Measurements from ENCODE around the gene COMMD1.
"Not testable (repeated sequence)": the region's sequence is repeated elsewhere in the genome, so short reads cannot be mapped to it uniquely, and the experiment has no call there.

The COMMD1 gene

DNA sequence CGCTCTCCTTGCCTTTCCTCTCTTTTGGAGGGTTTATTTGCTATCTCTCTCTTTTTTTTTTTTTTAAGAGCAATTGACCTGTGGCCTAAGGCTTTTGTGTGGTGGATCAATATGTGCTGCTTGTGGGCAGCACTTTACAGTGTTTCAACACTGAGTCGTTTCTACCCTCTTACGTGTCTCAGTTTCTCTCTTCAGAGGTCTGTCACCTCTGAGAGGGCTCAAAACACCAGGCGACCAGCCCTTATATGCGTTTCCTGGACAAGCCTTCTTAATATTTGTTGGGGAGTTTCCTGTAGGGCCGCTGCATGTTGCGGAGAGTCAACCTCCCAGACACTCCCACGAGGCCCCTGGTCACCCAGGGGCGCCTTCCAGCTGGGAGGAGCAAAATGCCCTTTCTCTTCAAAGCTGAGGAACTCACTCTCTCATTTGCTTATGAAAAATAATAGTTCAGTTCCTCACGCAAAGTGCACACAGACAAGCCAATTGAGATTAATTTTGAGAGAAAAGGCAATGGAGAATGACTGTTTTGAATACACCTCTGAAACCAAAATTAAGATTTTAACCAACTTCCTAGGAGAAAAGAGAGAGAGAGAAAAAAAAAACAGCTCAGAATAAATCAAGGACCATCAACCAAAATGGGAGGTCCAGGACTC, 194.2 kb downstream of the COMMD1 start:
- H3K4me1 ChIP-seq (ENCODE audit: insufficient read depth, low read length) = peaks cover 17% of the 10 kb centered on the region
- H3K4me3 ChIP-seq (ENCODE audit: low read length) = no peak overlapping the region
- H3K9me3 ChIP-seq (ENCODE audit: low read length) = no peaks in the 10 kb centered on the region
- no peaks in the 10 kb centered on the region for H3K27me3 ChIP-seq (ENCODE audit: insufficient read depth, low read length)
- no peak overlapping the region for H2AFZ ChIP-seq (ENCODE audit: low read depth, low read length)
- no peaks in the 10 kb centered on the region for H3K36me3 ChIP-seq (ENCODE audit: insufficient read depth, low read length)

DNA sequence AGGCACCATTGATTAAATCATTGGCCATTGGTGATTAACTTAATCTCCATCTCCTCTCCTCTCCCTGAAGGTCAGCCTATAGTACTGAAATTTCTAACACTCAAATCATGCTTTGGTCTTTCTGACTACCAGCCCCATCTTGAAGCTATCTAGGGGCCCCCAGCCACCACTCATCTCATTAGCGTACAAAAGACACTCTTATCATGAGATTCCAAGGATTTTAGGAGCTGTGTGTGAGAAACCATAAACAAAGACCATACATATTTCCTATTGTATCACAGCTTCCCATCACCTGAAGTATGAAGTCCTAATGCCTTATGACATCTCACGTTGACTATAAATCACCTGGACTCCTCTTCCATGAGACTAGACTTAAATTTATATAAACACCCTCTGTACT, 196.4 kb downstream of the COMMD1 start:
- no peak overlapping the region for H3K4me3 ChIP-seq (ENCODE audit: low read length)

DNA sequence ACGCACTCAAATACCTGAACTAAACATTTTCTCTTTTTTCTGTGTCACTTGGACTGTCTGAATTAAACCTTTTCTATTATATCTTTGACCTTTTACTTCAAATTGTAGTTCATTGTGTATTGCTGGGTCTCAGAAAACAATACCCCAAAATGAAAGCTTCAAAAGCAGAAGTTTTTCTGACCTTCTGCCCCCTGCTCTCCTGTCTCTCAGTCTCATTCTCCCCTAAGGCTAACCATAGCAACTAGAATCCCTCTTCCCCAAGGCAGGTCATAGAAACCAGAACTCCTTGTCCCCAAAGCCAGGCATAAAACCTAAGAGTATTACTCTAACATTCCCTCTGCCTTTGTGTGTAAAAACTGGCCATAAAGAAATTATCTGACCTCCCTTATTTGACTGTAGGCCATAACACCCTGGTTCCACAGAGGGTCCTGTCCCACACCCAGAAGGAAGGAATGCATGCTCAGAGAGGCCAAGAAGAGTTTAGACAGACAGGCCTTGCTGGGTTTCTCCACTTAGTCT, 197.0 kb downstream of the COMMD1 start:
- H3K4me1 ChIP-seq (ENCODE audit: insufficient read depth, low read length) = peaks cover 17% of the 10 kb centered on the region
- H2AFZ ChIP-seq (ENCODE audit: low read depth, low read length) = no peak overlapping the region
- H3K27me3 ChIP-seq (ENCODE audit: insufficient read depth, low read length) = no peaks in the 10 kb centered on the region
- H3K36me3 ChIP-seq (ENCODE audit: insufficient read depth, low read length) = no peaks in the 10 kb centered on the region
- no peaks in the 10 kb centered on the region for H3K9me3 ChIP-seq (ENCODE audit: low read length)
- H3K4me3 ChIP-seq (ENCODE audit: low read length) = no peak overlapping the region

More for the DNA sequence above, 196.4 kb downstream of the COMMD1 start:
- no peak overlapping the region for H2AFZ ChIP-seq (ENCODE audit: low read depth, low read length)
- H3K9me3 ChIP-seq (ENCODE audit: low read length) = no peaks in the 10 kb centered on the region
- peaks cover 17% of the 10 kb centered on the region for H3K4me1 ChIP-seq (ENCODE audit: insufficient read depth, low read length)
- H3K27me3 ChIP-seq (ENCODE audit: insufficient read depth, low read length) = no peaks in the 10 kb centered on the region
- no peaks in the 10 kb centered on the region for H3K36me3 ChIP-seq (ENCODE audit: insufficient read depth, low read length)

GRCh38 chr2:62109554-62109953, 204.1 kb downstream of the COMMD1 start:
- H3K27me3 ChIP-seq (ENCODE audit: insufficient read depth, low read length) = no peaks in the 10 kb centered on the region
- no peak overlapping the region for H3K4me3 ChIP-seq (ENCODE audit: low read length)
- H3K9me3 ChIP-seq (ENCODE audit: low read length) = no peaks in the 10 kb centered on the region
- H3K36me3 ChIP-seq (ENCODE audit: insufficient read depth, low read length) = no peaks in the 10 kb centered on the region
- H3K4me1 ChIP-seq (ENCODE audit: insufficient read depth, low read length) = peaks cover 5% of the 10 kb centered on the region
- H2AFZ ChIP-seq (ENCODE audit: low read depth, low read length) = no peak overlapping the region

GRCh38 chr2:62110415-62111025, 205.0 kb downstream of the COMMD1 start:
- Histone ChIP-seq H3K27me3 (ENCODE audit: insufficient read depth, low read length) (no peaks in the 10 kb centered on the region), H3K9me3 (ENCODE audit: low read length) (no peaks in the 10 kb centered on the region), H3K4me1 (ENCODE audit: insufficient read depth, low read length) (peaks cover 5% of the 10 kb centered on the region), H3K4me3 (ENCODE audit: low read length) (no peak overlapping the region), H3K36me3 (ENCODE audit: insufficient read depth, low read length) (no peaks in the 10 kb centered on the region), H2AFZ (ENCODE audit: low read depth, low read length) (no peak overlapping the region)

DNA sequence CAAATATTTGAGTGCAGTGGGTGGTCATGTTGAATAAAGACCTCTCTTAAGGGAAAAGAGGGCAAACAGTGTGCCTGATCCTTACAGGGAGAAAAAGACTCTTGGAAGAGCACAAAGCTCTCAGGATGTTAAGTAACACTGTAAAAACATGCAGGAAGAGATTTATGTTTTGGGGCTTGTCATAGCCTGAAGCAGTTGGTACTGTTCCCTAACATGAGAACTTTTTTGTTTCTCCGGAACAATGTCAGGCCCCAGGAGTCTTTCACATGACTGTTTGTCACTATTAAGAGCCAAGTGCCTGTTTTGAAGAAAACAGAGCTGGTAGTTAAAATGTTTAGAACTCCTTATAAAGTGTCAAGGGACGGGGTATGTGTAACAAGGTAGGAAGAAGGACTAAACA, 206.7 kb downstream of the COMMD1 start:
- no peaks in the 10 kb centered on the region for H3K27me3 ChIP-seq (ENCODE audit: insufficient read depth, low read length)
- H3K4me3 ChIP-seq (ENCODE audit: low read length) = no peak overlapping the region
- H3K36me3 ChIP-seq (ENCODE audit: insufficient read depth, low read length) = no peaks in the 10 kb centered on the region
- H3K9me3 ChIP-seq (ENCODE audit: low read length) = no peaks in the 10 kb centered on the region
- H2AFZ ChIP-seq (ENCODE audit: low read depth, low read length) = no peak overlapping the region
- peaks cover 5% of the 10 kb centered on the region for H3K4me1 ChIP-seq (ENCODE audit: insufficient read depth, low read length)

DNA sequence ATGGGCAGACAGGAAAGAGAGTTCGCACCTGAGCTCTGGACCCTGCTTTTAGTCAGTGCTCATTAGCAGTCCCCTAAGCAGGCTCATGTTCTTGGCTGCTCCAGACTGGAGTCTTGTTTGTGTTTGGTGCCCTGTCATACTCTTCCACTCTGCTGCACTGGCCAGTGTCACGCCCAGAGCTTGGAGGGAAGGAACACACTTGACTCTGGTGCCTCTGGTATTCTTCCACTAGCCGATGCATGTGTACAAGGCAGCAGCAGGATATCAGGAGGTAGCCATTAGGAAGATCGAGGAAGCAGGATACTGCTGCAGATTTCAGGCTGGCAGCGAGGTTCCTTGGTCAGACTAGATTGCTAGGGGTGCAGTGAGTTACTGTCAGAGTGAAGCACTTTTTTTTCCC, 209.1 kb downstream of the COMMD1 start:
- Histone ChIP-seq H2AFZ (ENCODE audit: low read depth, low read length) (no peak overlapping the region), H3K9me3 (ENCODE audit: low read length) (no peaks in the 10 kb centered on the region), H3K4me3 (ENCODE audit: low read length) (no peak overlapping the region), H3K27me3 (ENCODE audit: insufficient read depth, low read length) (no peaks in the 10 kb centered on the region), H3K36me3 (ENCODE audit: insufficient read depth, low read length) (no peaks in the 10 kb centered on the region), H3K4me1 (ENCODE audit: insufficient read depth, low read length) (peaks cover 14% of the 10 kb centered on the region)

GRCh38 chr2:62116983-62117382, 211.5 kb downstream of the COMMD1 start:
- no peak overlapping the region for H3K4me3 ChIP-seq (ENCODE audit: low read length)
- H3K27me3 ChIP-seq (ENCODE audit: insufficient read depth, low read length) = no peaks in the 10 kb centered on the region
- H3K9me3 ChIP-seq (ENCODE audit: low read length) = no peaks in the 10 kb centered on the region
- H2AFZ ChIP-seq (ENCODE audit: low read depth, low read length) = no peak overlapping the region
- H3K36me3 ChIP-seq (ENCODE audit: insufficient read depth, low read length) = no peaks in the 10 kb centered on the region
- peaks cover 14% of the 10 kb centered on the region for H3K4me1 ChIP-seq (ENCODE audit: insufficient read depth, low read length)

- H3K4me3 ChIP-seq (ENCODE audit: low read length) = no peak overlapping the region
- no peaks in the 10 kb centered on the region for H3K36me3 ChIP-seq (ENCODE audit: insufficient read depth, low read length)
- H3K4me1 ChIP-seq (ENCODE audit: insufficient read depth, low read length) = peaks cover 9% of the 10 kb centered on the region
- H3K27me3 ChIP-seq (ENCODE audit: insufficient read depth, low read length) = no peaks in the 10 kb centered on the region
- H2AFZ ChIP-seq (ENCODE audit: low read depth, low read length) = no peak overlapping the region
- H3K9me3 ChIP-seq (ENCODE audit: low read length) = no peaks in the 10 kb centered on the region
Measured at GRCh38 chr2:62118160-62118559, 212.7 kb downstream of the COMMD1 start.

DNA sequence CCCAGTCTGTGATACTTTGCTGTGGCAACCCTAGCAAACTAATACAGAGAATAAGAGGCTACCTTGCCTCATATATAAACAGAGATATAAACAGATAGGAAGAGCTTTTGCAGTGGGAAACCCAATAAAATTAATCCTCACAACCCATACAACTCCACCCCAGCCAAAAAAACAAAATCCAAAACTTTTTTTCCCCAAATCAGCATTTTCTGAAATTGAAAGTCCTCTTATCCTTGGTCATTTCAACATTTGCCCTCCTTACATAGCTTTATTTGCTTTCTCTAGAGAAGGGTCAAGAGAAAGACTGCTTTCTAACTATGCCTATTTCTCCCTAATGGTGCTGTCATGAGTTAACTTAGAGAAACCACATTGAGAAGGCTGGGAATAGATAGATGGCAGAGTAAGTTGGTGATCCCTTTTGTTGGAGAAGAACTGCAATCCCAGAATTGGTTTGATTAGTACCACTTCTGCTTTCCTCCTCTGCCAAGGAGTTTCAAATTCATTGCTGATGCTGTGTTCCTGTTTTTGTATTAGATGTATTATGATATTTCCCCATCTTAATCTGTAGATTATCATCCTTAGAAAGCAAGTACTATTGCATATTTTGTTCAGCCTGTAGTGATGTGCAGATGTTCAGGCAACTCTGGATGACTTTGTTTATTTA, 214.0 kb downstream of the COMMD1 start:
- Histone ChIP-seq H3K4me1 (ENCODE audit: insufficient read depth, low read length) (peaks cover 9% of the 10 kb centered on the region), H3K27me3 (ENCODE audit: insufficient read depth, low read length) (no peaks in the 10 kb centered on the region), H3K9me3 (ENCODE audit: low read length) (no peaks in the 10 kb centered on the region)

GRCh38 chr2:62126239-62126638, 220.8 kb downstream of the COMMD1 start:
- not testable (repeated sequence) for H2AFZ ChIP-seq (ENCODE audit: low read depth, low read length); H3K9me3 ChIP-seq (ENCODE audit: low read length); H3K4me3 ChIP-seq (ENCODE audit: low read length); H3K4me1 ChIP-seq (ENCODE audit: insufficient read depth, low read length); H3K36me3 ChIP-seq (ENCODE audit: insufficient read depth, low read length); H3K27me3 ChIP-seq (ENCODE audit: insufficient read depth, low read length)

More for the DNA sequence above, 214.0 kb downstream of the COMMD1 start:
- no peak overlapping the region for H3K4me3 ChIP-seq (ENCODE audit: low read length)
- H2AFZ ChIP-seq (ENCODE audit: low read depth, low read length) = no peak overlapping the region
- no peaks in the 10 kb centered on the region for H3K36me3 ChIP-seq (ENCODE audit: insufficient read depth, low read length)

DNA sequence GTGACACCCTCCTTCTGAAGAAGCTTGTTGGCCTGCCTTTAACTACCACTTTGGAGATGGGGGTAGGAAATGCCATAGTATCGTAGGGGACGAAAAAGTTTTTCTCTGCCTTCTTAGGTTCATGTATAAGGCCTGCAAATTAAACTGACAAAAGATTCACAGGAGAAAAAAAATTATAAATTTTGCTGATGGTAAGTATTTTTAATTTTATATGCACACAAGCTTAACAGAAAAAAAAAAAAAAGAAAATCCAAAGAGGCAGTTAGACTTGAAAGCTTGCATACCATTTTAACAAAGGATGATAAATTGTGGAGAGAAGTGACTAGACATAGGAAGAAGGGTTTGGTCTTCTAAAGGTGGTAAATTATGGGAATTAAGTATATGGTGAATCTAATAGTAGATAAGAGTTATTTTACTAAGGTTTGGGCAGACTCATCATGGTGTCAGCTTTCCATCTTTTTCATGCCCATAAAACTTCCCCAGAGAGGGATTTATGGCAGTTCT, 227.9 kb downstream of the COMMD1 start:
- Histone ChIP-seq H2AFZ (ENCODE audit: low read depth, low read length) (no peak overlapping the region), H3K4me3 (ENCODE audit: low read length) (no peak overlapping the region), H3K36me3 (ENCODE audit: insufficient read depth, low read length) (no peaks in the 10 kb centered on the region), H3K9me3 (ENCODE audit: low read length) (peaks cover 2% of the 10 kb centered on the region), H3K4me1 (ENCODE audit: insufficient read depth, low read length) (no peaks in the 10 kb centered on the region), H3K27me3 (ENCODE audit: insufficient read depth, low read length) (no peaks in the 10 kb centered on the region)

All from neuron (in vitro differentiated cells).